ENCODE measurements around the gene BANF2. TPM values are rescaled to one million over a fixed set of nuclear protein-coding genes. Genes with fewer than 3 reads are reported as not detected.

Gene BANF2
- total RNA-seq, 4 donors from 2014 or later, result not detected

- Histone ChIP-seq H3K9me3 (no peaks in the 10 kb centered on the region), H3K4me3 (no peak overlapping the region), H3K27me3 (no peaks in the 10 kb centered on the region), H3K4me1 (no peaks in the 10 kb centered on the region), H3K27ac (no peak overlapping the region), H3K36me3 (no peaks in the 10 kb centered on the region)
- TF ChIP-seq, protein P1, sequence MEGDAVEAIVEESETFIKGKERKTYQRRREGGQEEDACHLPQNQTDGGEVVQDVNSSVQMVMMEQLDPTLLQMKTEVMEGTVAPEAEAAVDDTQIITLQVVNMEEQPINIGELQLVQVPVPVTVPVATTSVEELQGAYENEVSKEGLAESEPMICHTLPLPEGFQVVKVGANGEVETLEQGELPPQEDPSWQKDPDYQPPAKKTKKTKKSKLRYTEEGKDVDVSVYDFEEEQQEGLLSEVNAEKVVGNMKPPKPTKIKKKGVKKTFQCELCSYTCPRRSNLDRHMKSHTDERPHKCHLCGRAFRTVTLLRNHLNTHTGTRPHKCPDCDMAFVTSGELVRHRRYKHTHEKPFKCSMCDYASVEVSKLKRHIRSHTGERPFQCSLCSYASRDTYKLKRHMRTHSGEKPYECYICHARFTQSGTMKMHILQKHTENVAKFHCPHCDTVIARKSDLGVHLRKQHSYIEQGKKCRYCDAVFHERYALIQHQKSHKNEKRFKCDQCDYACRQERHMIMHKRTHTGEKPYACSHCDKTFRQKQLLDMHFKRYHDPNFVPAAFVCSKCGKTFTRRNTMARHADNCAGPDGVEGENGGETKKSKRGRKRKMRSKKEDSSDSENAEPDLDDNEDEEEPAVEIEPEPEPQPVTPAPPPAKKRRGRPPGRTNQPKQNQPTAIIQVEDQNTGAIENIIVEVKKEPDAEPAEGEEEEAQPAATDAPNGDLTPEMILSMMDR (IDR thresholded peaks at IDR 0.05), result no peak
- no peak for TF ChIP-seq POLR2A (IDR thresholded peaks at IDR 0.05)
- no peak for DNase-seq
Measured at GRCh38 chr20:17752459-17752858, 52.7 kb downstream of the BANF2 start.

DNA sequence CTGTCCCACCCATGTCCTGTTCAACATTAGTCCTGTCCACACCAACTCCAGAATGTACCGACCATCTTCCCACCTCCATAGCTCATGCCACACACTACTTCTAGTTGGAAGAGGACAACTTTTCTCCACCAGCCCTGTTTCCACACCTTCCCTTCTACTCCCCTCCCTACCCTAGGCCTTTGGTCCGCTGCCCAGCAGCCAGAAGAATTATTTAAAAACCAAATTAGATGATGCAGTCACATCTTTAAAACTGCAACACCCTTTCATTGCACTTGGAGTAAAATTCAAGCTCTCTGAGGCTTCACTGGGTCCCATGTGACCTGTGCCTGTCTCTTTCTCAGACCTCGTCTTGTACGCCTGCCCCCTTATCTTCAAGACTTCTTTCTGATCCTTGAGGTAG, 53.8 kb downstream of the BANF2 start:
- Histone ChIP-seq H3K4me1 (no peaks in the 10 kb centered on the region), H3K27ac (no peak overlapping the region), H3K27me3 (no peaks in the 10 kb centered on the region), H3K4me3 (no peak overlapping the region), H3K36me3 (no peaks in the 10 kb centered on the region), H3K9me3 (peaks cover 0 to under 1% (median 0%) of the 10 kb centered on the region in 4 donors)
- no peak for DNase-seq
- TF ChIP-seq, protein P1 (IDR thresholded peaks at IDR 0.05), result no peak
- no peak for TF ChIP-seq POLR2A (IDR thresholded peaks at IDR 0.05)

- H3K4me1 ChIP-seq, result no peaks in the 10 kb centered on the region
- no peak for TF ChIP-seq POLR2A (IDR thresholded peaks at IDR 0.05)
- TF ChIP-seq, protein P1 (IDR thresholded peaks at IDR 0.05), result no peak
- no peak overlapping the region for H3K27ac ChIP-seq
- no peaks in the 10 kb centered on the region for H3K27me3 ChIP-seq
- no peak for DNase-seq
- no peaks in the 10 kb centered on the region for H3K36me3 ChIP-seq
- H3K9me3 ChIP-seq, result peaks cover 0 to 11% (median 4%) of the 10 kb centered on the region in 4 donors
- no peak overlapping the region for H3K4me3 ChIP-seq
Measured at GRCh38 chr20:17756529-17756928, 56.8 kb downstream of the BANF2 start.

GRCh38 chr20:17757496-17757895, 57.7 kb downstream of the BANF2 start:
- H3K4me3 ChIP-seq, result no peak overlapping the region
- H3K36me3 ChIP-seq, result no peaks in the 10 kb centered on the region
- no peak for TF ChIP-seq POLR2A (IDR thresholded peaks at IDR 0.05)
- TF ChIP-seq, protein P1 (IDR thresholded peaks at IDR 0.05), result no peak
- no peaks in the 10 kb centered on the region for H3K4me1 ChIP-seq
- no peaks in the 10 kb centered on the region for H3K27me3 ChIP-seq
- peaks cover 0 to 11% (median 4%) of the 10 kb centered on the region in 4 donors for H3K9me3 ChIP-seq
- no peak overlapping the region for H3K27ac ChIP-seq
- DNase-seq, result no peak

DNA sequence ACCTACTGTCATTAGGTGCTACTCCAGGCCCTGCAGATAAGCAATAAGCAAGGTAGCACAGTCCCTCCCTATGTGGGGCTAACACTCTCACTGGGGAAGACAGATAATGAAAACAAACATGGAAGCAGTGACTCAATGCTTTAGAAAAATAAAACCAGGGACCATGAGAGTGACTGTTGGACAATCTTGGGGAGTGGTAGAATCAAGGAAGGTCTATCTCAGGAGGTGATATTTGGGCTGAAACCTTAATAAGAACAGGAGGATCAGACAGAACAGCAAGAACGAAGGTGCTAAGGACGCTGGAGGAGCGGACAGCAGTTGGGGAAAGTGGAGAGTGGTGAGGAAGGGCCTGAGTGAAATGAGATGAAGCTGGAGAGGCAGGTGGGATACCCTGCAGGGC, 58.2 kb downstream of the BANF2 start:
- H3K4me1 ChIP-seq, result no peaks in the 10 kb centered on the region

More for the DNA sequence above, 58.2 kb downstream of the BANF2 start:
- Histone ChIP-seq H3K27ac (no peak overlapping the region), H3K9me3 (peaks cover 0 to 11% (median 4%) of the 10 kb centered on the region in 4 donors), H3K36me3 (no peaks in the 10 kb centered on the region), H3K4me3 (no peak overlapping the region), H3K27me3 (no peaks in the 10 kb centered on the region)
- DNase-seq, result no peak
- no peak for TF ChIP-seq POLR2A (IDR thresholded peaks at IDR 0.05)
- TF ChIP-seq, protein P1 (IDR thresholded peaks at IDR 0.05), result no peak
